ENCODE results near the gene MTHFD2L. TPM values are rescaled to one million over a fixed set of nuclear protein-coding genes. Genes with fewer than 3 reads are reported as not detected.
A peak's percentile ranks its signal among the peaks of the same experiment; 100 is the strongest.

Gene MTHFD2L
- total RNA-seq, 1 donor from 2014 or later: 14.7 TPM

GRCh38 chr4:74327762-74328161 is 169.8 kb downstream of the MTHFD2L start:
- no peak for TF ChIP-seq CTCF (IDR thresholded peaks at IDR 0.05)
- Mint-ChIP-seq H3K27ac (ENCODE audit: unreplicated experiment) (peak overlapping the region; percentile 11), H3K36me3 (ENCODE audit: unreplicated experiment) (no peaks in the 10 kb centered on the region), H3K4me1 (ENCODE audit: unreplicated experiment) (peaks cover 16% of the 10 kb centered on the region), H3K27me3 (ENCODE audit: unreplicated experiment) (peaks cover 11% of the 10 kb centered on the region), H3K4me3 (ENCODE audit: unreplicated experiment) (no peak overlapping the region), H3K9me3 (ENCODE audit: unreplicated experiment) (peaks cover 8% of the 10 kb centered on the region)
- DNase-seq (ENCODE audit: extremely low spot score, unreplicated experiment): no peak

- peaks cover 8% of the 10 kb centered on the region for H3K9me3 Mint-ChIP-seq (ENCODE audit: unreplicated experiment)
- H3K4me1 Mint-ChIP-seq (ENCODE audit: unreplicated experiment): peaks cover 16% of the 10 kb centered on the region
- H3K4me3 Mint-ChIP-seq (ENCODE audit: unreplicated experiment): no peak overlapping the region
- DNase-seq (ENCODE audit: extremely low spot score, unreplicated experiment): no peak
- no peak overlapping the region for H3K27ac Mint-ChIP-seq (ENCODE audit: unreplicated experiment)
- H3K36me3 Mint-ChIP-seq (ENCODE audit: unreplicated experiment): no peaks in the 10 kb centered on the region
- peaks cover 7% of the 10 kb centered on the region for H3K27me3 Mint-ChIP-seq (ENCODE audit: unreplicated experiment)
- no peak for TF ChIP-seq CTCF (IDR thresholded peaks at IDR 0.05)
Observed at GRCh38 chr4:74328501-74328900, 170.6 kb downstream of the MTHFD2L start.

- DNase-seq (ENCODE audit: extremely low spot score, unreplicated experiment): no peak
- TF ChIP-seq CTCF (IDR thresholded peaks at IDR 0.05): no peak
- Mint-ChIP-seq H3K27ac (ENCODE audit: unreplicated experiment) (no peak overlapping the region), H3K36me3 (ENCODE audit: unreplicated experiment) (no peaks in the 10 kb centered on the region), H3K27me3 (ENCODE audit: unreplicated experiment) (peaks cover 6% of the 10 kb centered on the region), H3K4me1 (ENCODE audit: unreplicated experiment) (peaks cover 16% of the 10 kb centered on the region), H3K4me3 (ENCODE audit: unreplicated experiment) (no peak overlapping the region), H3K9me3 (ENCODE audit: unreplicated experiment) (peaks cover 8% of the 10 kb centered on the region)
Observed at GRCh38 chr4:74329307-74329706, 171.4 kb downstream of the MTHFD2L start.

GRCh38 chr4:74330295-74330750 is 172.4 kb downstream of the MTHFD2L start:
- peaks cover 16% of the 10 kb centered on the region for H3K4me1 Mint-ChIP-seq (ENCODE audit: unreplicated experiment)
- no peaks in the 10 kb centered on the region for H3K36me3 Mint-ChIP-seq (ENCODE audit: unreplicated experiment)
- H3K9me3 Mint-ChIP-seq (ENCODE audit: unreplicated experiment): peaks cover 8% of the 10 kb centered on the region
- no peak for TF ChIP-seq CTCF (IDR thresholded peaks at IDR 0.05)
- H3K27ac Mint-ChIP-seq (ENCODE audit: unreplicated experiment): no peak overlapping the region
- DNase-seq (ENCODE audit: extremely low spot score, unreplicated experiment): no peak
- H3K27me3 Mint-ChIP-seq (ENCODE audit: unreplicated experiment): peaks cover 6% of the 10 kb centered on the region
- H3K4me3 Mint-ChIP-seq (ENCODE audit: unreplicated experiment): no peak overlapping the region

GRCh38 chr4:74331252-74331651 is 173.3 kb downstream of the MTHFD2L start:
- TF ChIP-seq CTCF (IDR thresholded peaks at IDR 0.05): no peak
- Mint-ChIP-seq H3K4me3 (ENCODE audit: unreplicated experiment) (no peak overlapping the region), H3K27me3 (ENCODE audit: unreplicated experiment) (peaks cover 6% of the 10 kb centered on the region), H3K27ac (ENCODE audit: unreplicated experiment) (no peak overlapping the region), H3K4me1 (ENCODE audit: unreplicated experiment) (peaks cover 16% of the 10 kb centered on the region), H3K36me3 (ENCODE audit: unreplicated experiment) (no peaks in the 10 kb centered on the region), H3K9me3 (ENCODE audit: unreplicated experiment) (peaks cover 8% of the 10 kb centered on the region)
- no peak for DNase-seq (ENCODE audit: extremely low spot score, unreplicated experiment)

Measured in osteocyte (in vitro differentiated cells).